Stimulated activated CD8-positive, alpha-beta memory T cell treated with anti-CD3 and anti-CD28 coated beads, Interleukin-12 subunit alpha, Interleukin-12 subunit beta, amount 100 ng/mL, for 24 hours (primary cell): ENCODE data around the gene TIMM29.
"Not testable (repeated sequence)": the region's sequence is repeated elsewhere in the genome, so short reads cannot be mapped to it uniquely, and the experiment has no call there.

Experiments
- DNase-seq: peaks from one replicate; pipeline ENCODE4 v3.0.0-alpha.2; 2020; ENCODE audit errors: extremely low read depth

The TIMM29 gene

DNA sequence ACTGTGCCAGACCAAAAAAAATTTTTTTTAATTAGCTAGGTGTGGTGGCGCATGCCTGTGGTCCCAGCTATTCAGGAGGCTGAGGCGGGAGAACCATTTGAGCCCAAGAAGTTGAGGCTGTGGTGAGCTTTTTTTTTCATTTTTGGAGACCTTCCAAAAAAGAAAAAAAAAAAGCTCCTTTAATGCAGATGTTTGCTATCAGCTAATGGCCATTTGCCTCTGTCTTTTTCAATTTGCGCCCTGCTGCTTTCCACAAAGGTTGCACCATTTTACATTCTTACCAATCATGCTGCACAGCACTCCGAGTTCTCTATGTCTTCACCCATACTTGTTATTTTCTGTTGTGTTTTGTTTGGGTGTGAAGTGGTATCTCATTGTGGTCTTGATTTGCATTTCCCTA lies 16.7 kb downstream of the TIMM29 start:
- DNase-seq, result no peak

DNA sequence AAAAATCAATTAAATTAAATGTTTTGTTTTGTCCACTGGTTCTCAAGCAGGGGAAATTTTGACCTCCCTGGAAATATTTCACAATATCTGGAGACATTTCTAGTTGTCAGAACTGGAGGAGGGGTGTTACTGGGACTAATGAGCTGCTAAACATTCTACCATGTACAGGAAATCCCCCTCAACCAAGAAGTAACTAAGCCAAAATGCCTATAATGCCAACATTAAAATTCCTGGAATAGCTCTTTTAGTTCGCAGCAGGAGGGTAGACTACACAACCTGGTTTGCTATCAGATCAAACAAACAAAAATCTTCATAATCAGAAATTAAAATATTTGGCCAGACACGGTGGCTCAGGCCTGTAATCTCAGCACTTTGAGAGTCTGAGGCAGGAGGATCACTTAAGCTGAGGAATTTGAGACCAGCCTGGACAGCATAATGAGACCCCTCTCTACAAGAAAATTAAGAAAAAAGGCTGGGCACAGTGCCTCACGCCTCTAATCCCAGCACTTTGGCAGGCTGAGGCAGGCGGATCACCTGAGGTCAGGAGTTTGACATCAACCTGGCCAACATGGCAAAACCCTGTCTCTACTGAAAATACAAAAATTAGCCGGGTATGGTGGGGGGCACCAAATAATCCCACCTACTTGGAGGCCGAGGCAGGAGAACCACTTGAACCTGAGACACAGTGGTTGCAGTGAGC lies 18.5 kb downstream of the TIMM29 start:
- DNase-seq, result no peak

DNA sequence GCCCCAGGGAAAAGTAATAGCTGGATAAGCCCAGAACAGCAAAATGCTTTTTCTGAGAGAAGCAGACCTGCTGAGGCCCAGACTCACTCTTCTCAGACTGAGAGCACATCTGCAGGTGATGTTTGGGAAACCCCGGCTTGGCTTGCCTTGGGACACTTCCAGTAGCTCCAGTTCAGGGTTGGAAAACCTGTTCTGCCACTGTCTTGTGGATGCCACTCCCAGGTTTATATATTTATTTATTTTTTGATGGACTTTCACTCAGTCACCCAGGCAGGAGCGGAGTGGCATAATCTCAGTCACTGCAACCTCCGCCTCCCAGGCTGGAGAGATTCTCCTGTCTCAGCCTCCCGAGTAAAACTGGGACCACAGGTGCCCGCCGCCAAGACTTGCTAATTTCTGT lies 24.2 kb downstream of the TIMM29 start:
- DNase-seq, result no peak

DNA sequence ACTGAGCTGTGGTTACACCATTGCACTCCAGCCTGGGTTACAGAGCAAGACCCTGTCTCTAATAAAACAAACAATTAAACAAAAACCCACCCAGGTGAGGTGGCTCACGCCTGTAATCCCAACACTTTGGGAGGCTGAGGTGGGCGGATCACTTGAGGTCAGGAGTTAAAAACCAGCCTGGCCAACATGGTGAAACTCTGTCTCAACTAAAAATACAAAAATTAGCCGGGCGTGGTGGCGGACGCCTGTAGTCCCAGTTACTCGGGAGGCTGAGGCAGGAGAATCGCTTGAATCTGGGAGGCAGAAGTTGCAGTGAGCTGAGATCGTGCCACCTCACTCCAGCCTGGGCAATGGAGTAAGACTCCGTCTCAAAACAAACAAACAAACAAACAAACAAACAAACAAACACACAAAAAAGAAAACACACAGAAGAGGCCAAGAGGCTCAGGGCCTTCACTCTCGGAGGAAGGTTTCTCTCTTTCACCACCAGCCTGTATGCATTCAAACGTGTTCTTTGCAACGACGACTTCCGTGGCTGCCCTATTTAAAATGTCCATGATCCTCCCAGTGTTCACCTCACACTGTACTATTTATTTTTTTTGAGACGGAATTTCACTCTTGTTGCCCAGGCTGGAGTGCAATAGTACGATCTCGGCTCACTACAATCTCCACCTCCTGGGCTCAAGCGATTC lies 30.8 kb downstream of the TIMM29 start:
- not testable (repeated sequence) for DNase-seq

DNA sequence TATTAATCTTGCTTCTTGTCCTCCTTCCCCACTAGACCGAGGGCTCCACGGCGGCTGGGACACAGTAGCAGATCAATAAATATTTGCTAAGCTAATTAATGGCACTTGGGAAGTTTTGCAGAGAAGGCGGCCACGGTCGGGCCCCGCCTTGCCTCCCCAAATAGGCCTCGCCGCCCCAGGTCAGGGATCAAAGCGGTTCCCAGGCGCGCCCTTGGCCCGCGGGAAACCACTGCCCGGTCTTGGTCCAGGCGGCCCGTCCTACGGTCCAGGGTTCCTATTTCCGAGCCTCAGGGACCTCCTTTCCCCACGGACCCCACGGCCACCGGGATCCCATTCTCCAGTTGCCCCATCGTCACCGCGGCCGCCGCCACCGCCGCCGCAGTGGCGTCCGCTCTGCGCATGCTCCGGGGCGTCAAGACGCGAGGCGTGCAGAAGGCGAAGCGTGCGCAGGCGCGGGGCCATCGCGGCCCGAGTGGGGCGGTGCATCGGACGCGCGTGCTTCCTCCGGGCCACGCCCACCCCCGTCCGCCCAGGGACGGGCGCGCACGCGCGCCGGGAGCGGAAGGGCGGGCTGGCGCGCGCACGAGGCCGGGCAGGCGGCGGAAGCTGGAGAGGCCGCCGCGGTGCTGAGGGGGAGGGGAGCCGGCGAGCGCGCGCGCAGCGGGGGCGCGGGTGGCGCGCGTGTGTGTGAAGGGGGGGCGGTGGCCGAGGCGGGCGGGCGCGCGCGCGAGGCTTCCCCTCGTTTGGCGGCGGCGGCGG lies 31.9 kb downstream of the TIMM29 start, which contains the start of gene SMARCA4:
Gene SMARCA4, plus strand, starts transcription at position 717 of the 759 bp plus-strand sequence. CDS start 23,122 bp downstream, outside the sequence.
- DNase-seq, result peak; percentile 95

DNA sequence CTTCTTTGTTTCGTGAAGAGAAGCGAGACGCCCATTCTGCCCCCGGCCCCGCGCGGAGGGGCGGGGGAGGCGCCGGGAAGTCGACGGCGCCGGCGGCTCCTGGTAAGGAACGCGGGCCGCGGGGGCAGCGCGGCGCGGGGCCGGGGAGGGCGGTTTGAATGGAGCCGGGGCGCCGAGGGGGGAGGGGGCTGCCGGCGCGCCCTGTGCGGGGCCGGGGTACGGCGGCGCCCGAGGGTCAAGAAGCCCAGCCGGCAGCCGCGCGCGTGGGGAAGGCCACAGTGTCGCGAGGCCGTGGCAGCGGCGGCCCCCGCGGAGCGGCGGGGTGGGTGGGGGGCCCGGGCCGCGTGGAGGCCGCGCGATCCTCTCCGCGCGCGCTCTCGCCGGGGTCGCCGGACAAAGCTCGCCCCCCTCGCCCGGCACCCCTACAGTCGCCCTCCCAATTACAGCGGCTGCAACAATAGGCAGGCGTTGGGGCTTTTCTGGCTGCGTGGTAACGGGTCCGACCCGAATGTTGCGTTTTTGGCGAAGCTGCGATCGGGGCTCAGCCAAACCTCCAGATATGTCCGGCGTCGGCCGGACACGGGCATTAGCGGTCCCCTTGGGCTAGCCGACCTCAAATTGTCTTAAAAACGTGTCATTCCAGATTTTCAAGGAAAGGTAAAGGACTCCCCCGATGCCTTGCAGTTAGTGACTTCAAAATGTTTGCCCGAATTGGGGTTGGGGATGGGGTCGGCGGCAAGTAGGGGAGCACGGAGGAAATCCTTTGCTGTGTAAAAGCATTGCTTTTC lies 32.7 kb downstream of the TIMM29 start:
- no peak for DNase-seq

DNA sequence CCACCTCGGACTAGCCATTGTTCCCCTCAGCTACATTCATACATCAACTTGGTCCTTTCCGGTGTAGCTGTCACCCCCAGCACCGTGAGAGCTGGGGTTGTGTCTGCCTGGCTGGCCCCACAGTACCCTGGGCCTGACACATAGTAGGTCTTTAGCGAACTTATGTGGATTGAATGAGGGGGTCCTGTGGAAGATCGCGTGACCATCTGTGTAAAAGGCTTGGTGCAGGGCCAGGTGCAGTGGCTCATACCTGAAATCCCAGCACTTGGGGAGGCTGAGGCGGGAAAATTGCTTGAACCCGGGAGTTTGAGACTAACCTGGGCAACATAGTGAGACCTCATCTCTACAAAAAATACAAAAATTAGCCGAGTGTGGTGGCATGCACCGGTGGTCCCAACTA lies 34.3 kb downstream of the TIMM29 start:
- no peak for DNase-seq

DNA sequence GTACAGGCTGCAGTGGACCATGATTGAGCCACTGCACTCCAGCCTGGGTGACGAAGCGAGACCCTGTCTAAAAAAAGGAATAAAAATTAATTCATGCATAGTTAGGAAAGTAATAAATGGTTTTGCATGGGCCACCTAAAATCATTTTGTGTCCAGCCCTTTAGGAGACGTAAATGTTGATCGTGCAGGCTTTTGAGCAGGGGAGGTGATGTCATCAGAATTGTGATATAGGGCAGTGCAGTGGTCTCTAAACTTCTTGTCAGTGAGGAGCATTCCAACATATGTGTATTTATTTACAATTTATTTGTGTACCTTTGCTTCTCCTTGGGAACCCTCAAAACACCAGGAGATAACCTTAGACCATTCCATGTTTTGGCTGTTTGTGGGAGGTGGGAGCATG lies 35.3 kb downstream of the TIMM29 start:
- no peak for DNase-seq

DNA sequence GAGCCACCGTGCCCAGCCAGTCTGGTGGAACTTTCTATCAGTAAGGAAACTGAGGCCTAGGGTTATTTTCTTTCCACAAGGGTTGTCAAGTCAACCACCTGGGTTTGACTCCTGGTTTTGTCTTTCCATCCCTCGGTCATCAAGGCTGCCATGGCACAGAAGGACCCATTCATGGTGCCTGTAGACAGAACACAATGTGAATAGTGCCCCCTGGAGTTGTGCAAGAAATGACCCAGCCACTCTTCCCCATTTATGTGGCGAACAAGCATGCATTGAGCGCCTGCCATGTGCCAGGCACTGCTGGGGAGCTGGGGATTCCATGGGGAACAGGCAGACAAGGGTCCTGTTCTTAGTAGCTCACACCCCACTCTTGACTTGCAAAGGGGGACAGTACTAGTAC lies 36.3 kb downstream of the TIMM29 start:
- no peak for DNase-seq

DNA sequence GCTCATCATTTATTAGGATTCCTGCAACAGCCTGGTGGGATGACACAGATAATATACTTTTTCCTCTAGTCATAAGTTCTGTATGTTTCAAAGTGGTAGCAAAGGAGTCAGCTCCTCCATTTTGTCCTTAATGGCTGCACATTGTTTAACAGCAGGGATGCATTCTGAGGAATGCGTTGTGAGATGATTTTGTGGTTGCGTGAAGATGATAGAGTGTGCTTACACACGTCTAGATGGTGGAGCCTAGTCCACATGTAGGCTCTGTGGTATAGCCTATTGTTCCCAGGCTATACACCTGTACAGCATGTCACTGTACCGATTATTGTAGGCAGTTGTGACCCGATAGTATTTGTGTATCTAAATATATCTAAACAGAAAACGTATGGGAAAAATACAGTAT lies 36.8 kb downstream of the TIMM29 start:
- DNase-seq, result no peak

DNA sequence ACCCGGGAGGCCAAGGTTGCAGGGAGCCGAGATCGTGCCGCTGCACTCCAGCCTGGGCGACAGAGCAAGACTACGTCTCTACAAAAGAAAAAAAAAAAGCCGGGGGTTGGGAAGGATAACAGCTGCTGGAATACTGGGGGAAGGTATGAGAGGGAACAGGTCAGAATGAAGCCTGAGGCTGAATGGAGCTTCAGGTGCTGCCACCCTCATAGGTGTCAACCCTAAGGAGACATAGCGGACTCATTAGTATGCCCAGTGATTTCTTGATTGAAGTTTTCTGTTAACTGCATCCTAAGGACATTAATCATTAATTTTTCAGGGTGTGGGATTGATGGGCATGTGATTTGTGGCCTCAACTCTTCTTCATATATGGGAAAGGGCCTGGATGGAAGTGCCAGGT lies 38.2 kb downstream of the TIMM29 start:
- no peak for DNase-seq

DNA sequence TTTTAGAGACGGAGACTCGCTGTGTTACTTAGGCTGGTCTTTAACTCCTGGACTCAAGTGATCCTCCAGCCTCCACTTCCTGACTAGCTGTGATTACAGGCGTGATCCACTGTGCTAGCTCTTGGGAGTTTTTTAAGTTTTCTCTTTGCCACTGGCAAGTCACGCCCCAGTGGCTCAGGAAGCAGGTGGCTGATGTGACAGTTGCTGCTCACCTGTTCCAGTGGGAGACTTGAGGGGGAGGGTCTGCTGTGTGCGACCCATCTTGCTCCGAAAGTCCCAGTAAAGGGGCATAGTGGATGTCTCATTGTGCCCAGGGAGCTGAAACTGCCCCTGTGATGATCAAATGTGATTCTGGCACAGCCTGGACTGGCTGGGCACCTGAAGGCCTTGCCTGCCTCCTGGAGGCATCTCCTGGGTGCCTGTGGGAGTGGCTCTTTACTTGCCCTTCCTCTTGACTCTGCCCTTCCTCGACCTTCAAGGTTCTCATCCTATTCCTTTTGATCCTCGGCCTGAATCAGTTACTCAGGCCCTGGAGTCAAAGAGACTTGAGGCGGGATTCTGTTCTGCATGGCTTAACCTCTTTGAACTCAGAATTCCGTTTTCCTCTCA lies 40.0 kb downstream of the TIMM29 start:
- no peak for DNase-seq

DNA sequence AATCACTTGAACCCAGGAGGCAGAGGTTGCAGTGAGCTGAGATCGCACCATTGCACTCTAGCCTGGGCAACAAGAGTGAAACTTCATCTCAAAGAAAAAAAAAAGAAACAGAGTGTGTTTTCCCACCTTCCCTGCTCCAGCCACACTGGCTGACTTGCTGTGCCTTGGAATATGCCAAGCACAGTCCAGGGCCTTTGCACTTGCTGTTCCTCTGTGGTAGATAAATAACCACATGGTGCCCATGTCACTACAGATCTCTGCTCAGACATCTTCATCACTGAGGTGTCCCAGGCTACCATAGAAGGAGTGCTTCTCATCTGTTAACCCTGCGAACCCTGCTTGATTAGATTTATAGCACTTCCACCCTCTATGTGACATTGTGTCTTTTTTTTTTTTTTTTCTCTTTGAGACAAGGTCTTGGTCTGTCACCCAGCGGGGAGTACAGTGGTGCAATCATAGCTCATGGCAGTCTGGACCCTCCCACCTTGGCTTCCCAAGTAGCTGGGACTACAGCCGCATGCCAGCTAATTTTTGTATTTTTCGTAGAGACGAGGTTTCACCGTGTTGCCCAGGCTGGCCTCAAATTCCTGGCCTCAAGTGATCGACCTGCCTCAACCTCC lies 42.6 kb downstream of the TIMM29 start:
- no peak for DNase-seq

DNA sequence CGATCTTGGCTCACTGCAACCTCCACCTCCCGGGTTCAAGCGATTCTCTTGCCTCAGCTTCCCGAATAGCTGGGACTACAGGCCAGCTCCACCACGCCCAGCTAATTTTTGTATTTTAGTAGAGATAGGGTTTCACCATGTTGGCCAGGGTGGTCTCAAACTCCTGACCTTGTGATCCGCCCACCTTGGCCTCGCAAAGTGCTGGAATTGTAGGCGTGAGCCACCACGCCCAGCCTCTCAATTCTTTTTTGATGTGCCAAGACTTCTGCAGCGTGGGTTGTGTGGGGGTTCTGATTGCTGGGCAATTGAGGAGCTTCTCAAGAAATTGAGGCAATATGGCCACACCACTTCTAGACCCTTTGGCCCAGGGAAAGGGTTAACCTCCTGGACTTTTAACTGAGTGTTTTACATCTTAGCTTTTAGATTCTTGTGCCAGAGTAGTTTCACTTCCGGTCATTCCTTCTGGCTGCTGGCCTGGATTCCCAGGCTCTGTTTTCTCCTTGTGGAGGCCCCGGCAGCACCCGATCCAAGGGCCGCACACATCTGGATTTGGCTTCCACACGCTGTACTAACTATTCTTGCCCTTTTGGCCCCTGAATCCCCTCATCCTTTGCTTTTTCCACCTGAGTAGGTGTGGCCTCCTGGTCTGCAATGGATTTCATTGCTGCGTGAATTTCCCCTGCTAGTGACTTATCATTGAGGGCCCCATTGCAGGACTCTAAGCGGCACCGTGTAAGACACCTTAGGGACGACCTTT lies 46.9 kb downstream of the TIMM29 start:
- DNase-seq, result no peak

DNA sequence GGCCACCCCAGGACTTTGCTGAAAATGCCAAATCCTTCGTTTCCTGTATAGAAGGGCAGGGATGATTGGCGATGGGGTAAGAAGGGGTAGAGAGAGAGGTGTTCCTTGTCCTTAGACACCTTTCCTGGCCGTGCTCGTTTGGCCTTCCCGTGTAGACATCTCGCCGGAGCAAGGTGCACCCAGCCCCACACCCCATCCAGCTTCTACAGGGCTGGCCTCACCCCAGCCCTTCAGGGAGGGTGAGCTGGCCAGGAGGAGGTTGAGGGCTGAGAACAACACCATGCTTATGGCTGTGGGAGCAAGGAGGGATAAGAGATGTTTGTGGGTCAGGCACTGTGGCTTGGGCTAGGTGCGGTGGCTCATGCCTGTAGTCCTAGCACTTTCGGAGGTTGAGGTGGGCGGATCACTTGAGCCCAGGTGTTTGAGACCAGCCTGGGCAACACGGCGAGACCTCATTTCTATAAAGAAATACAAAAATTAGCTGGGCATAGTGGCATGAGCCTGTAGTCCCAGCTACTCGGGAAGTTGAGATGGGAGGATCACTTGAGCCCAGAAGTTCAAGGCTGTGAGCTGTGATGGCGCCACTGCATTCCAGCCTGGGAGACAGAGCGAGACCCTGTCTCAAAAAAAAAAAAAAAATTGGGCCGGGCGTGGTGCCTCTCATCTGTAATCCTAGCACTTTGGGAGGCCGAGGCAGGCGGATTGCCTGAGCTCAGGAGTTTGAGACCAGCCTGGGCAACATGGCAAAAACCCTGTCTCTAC lies 47.7 kb downstream of the TIMM29 start:
- DNase-seq, result no peak

DNA sequence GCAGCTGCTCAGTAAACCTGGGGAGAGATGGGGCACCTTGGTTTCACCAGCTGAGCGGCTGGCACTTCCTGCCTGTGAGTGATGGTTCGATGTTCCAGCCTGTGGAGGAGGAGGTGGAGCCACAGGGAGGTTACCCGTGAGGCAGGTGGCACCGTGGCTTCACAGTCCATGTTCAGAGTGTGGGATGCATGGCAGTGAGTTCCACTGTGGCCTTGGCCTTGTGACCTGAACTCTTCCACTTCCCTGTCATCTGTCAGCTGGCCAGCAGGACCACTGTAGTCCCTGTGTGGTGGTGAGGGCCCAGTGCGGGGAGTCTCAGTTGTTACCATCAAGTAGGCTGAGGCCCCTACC lies 49.1 kb downstream of the TIMM29 start:
- no peak for DNase-seq
